WTC11 (cell line): ENCODE data around the gene NKAIN4. TPM values are rescaled to one million over a fixed set of nuclear protein-coding genes. Genes with fewer than 3 reads are reported as not detected.

Experiments used
- ATAC-seq: fragments of 200-7000 bp; cut with Tn5 transposase; 2 replicates; pipeline ENCODE4 v1.10.0; 2021; ENCODE audit warnings: mild to moderate bottlenecking, moderate library complexity
- CTCF ChIA-PET: fragments of 300-600 bp; sonication (Branson Sonifier 250); formaldehyde crosslinking; loops from one replicate; lab custom pipeline; 2021; ENCODE audit warnings: antibody characterized with exemption; lab: Charles Lee
- POLR2A ChIA-PET: fragments of 350-600 bp; sonication (Branson Sonifier 250); formaldehyde crosslinking; loops from one replicate; lab custom pipeline; 2021; ENCODE audit warnings: antibody characterized with exemption; lab: Charles Lee
- DNase-seq: peaks from one replicate; pipeline ENCODE4 v3.0.0; 2021; ENCODE audit warnings: low spot score
- H3K27ac Mint-ChIP-seq: 2 replicates; pipeline ENCODE4 v1.8.0; 2021; ENCODE audit warnings: mixed read lengths
- H3K27me3 Mint-ChIP-seq: 2 replicates; pipeline ENCODE4 v1.8.0; 2021; ENCODE audit warnings: low read depth, mild to moderate bottlenecking, moderate library complexity, mixed read lengths
- H3K36me3 Mint-ChIP-seq: 2 replicates; pipeline ENCODE4 v1.8.0; 2021; ENCODE audit warnings: mixed read lengths
- H3K4me1 Mint-ChIP-seq: 2 replicates; pipeline ENCODE4 v1.8.0; 2022; ENCODE audit warnings: mixed read lengths
- H3K4me3 Mint-ChIP-seq: 2 replicates; pipeline ENCODE4 v1.8.0; 2021; ENCODE audit warnings: mild to moderate bottlenecking, moderate library complexity, mixed read lengths
- H3K9me3 Mint-ChIP-seq: 2 replicates; pipeline ENCODE4 v1.8.0; 2021; ENCODE audit warnings: mixed read lengths
- AFF4 ChIP-seq: sonication (generic); formaldehyde crosslinking; IDR thresholded peaks from 2 replicates; pipeline ENCODE4 v1.8.1; 2023; ENCODE audit warnings: mild to moderate bottlenecking, missing genetic modification reagents, borderline replicate concordance
- E2F5 ChIP-seq: sonication (generic); formaldehyde crosslinking; IDR thresholded peaks from 2 replicates; pipeline ENCODE4 v1.8.1; 2022; ENCODE audit warnings: mild to moderate bottlenecking, moderate library complexity, missing genetic modification reagents
- FOXK1 ChIP-seq: sonication (generic); formaldehyde crosslinking; IDR thresholded peaks from 2 replicates; pipeline ENCODE4 v1.8.0; 2022; ENCODE audit warnings: mild to moderate bottlenecking, moderate library complexity, missing genetic modification reagents
- FOXP1 ChIP-seq: sonication (generic); formaldehyde crosslinking; IDR thresholded peaks from 2 replicates; pipeline ENCODE4 v1.8.0; 2022; ENCODE audit warnings: missing genetic modification reagents, mild to moderate bottlenecking, moderate library complexity, borderline replicate concordance
- GABPB1 ChIP-seq: sonication (generic); formaldehyde crosslinking; IDR thresholded peaks from 2 replicates; pipeline ENCODE4 v1.8.1; 2023; ENCODE audit warnings: mild to moderate bottlenecking, missing genetic modification reagents
- JAZF1 ChIP-seq: fragments of 250-450 bp; sonication (Bioruptor Pico); IDR thresholded peaks from 2 replicates; pipeline ENCODE4 v1.9.0; 2021; ENCODE audit warnings: moderate library complexity, mild to moderate bottlenecking, inconsistent platforms
- NFYB ChIP-seq: sonication (generic); formaldehyde crosslinking; conservative IDR thresholded peaks from 2 replicates; pipeline ENCODE4 v1.8.0; 2022; ENCODE audit warnings: low read depth, missing genetic modification reagents
- NR2C2 ChIP-seq: sonication (generic); formaldehyde crosslinking; IDR thresholded peaks from 2 replicates; pipeline ENCODE4 v1.8.0; 2022; ENCODE audit warnings: mild to moderate bottlenecking, missing genetic modification reagents
- ZMAT4 ChIP-seq: fragments of 250-450 bp; sonication (Bioruptor Pico); IDR thresholded peaks from 2 replicates; pipeline ENCODE4 v1.9.0; 2021; ENCODE audit warnings: mild to moderate bottlenecking
- ZNF138 ChIP-seq: sonication (generic); formaldehyde crosslinking; conservative IDR thresholded peaks from 2 replicates; pipeline ENCODE4 v1.8.1; 2022; ENCODE audit warnings: mild to moderate bottlenecking, moderate library complexity, missing genetic modification reagents
- ZNF263 ChIP-seq: sonication (generic); formaldehyde crosslinking; IDR thresholded peaks from 2 replicates; pipeline ENCODE4 v1.8.1; 2022; ENCODE audit warnings: low read depth, mild to moderate bottlenecking, moderate library complexity, missing genetic modification reagents
- ZNF423 ChIP-seq: fragments of 250-450 bp; sonication (Bioruptor Pico); IDR thresholded peaks from 2 replicates; pipeline ENCODE4 v2.1.2; 2022; ENCODE audit warnings: mild to moderate bottlenecking, moderate library complexity
- total RNA-seq: library from RNA; stranded (reverse); gene quantifications from 3 replicates; pipeline ENCODE4 v1.2.3, GENCODE V29; 2021

Gene NKAIN4
- total RNA-seq, 1 experiment from 2014 or later: 7.2 TPM

GRCh38 chr20:63261795-63262528, 7.7 kb upstream of the NKAIN4 start:
- ATAC-seq: no peak
- DNase-seq: no peak
- Mint-ChIP-seq H3K4me1 (peaks cover 6% of the 10 kb centered on the region), H3K27ac (no peak overlapping the region), H3K9me3 (no peaks in the 10 kb centered on the region), H3K27me3 (peaks cover 3% of the 10 kb centered on the region), H3K4me3 (no peak overlapping the region), H3K36me3 (no peaks in the 10 kb centered on the region)
- ChIA-PET POLR2A (no interaction called here), CTCF (interaction anchor here (1.5 kb wide), 1 partner anchor 10 kb away, joined by 5 read pairs; no protein-coding TSS in a partner anchor)
- no peak for TF ChIP-seq ZNF138 (CRISPR knock-in tag)
- TF ChIP-seq ZNF263 (CRISPR knock-in tag): 0 out of 2 replicates have a peak, but pooled peaks have one; percentile 19

- Mint-ChIP-seq H3K4me1 (peaks cover 10% of the 10 kb centered on the region), H3K9me3 (no peaks in the 10 kb centered on the region), H3K27ac (no peak overlapping the region), H3K36me3 (no peaks in the 10 kb centered on the region), H3K27me3 (peaks cover 10% of the 10 kb centered on the region), H3K4me3 (no peak overlapping the region)
- TF ChIP-seq NR2C2 (CRISPR knock-in tag) (no peak), ZNF423 (CRISPR knock-in tag) (no peak), NFYB (no peak)
- ATAC-seq (no peak; the same call in 1 of the 2 replicates), DNase-seq (no peak)
- ChIA-PET CTCF (interaction anchor here (0.8 to 1.5 kb wide), 4 partner anchors 9 to 37 kb away, joined by 4 to 5 read pairs (median 4); partner anchors contain the start of gene ARFGAP1), POLR2A (no interaction called here)
These were observed 7.0 kb upstream of the NKAIN4 start for GRCh38 chr20:63261060-63261794.

- ChIA-PET CTCF (interaction anchor here (0.8 to 2.0 kb wide), 6 partner anchors 8 to 121 kb away, joined by 4 to 6 read pairs (median 4); partner anchors contain the start of gene ARFGAP1), POLR2A (no interaction called here)
- ATAC-seq (no peak), DNase-seq (no peak)
- Mint-ChIP-seq H3K36me3 (no peaks in the 10 kb centered on the region), H3K9me3 (no peaks in the 10 kb centered on the region), H3K4me1 (peaks cover 15% of the 10 kb centered on the region), H3K27me3 (peaks cover 16% of the 10 kb centered on the region), H3K27ac (no peak overlapping the region), H3K4me3 (no peak overlapping the region)
- TF ChIP-seq FOXK1 (no peak), JAZF1 (CRISPR knock-in tag) (no peak), FOXP1 (CRISPR knock-in tag) (no peak)
These were observed 6.3 kb upstream of the NKAIN4 start for GRCh38 chr20:63260521-63260920.

GRCh38 chr20:63259734-63260460, 5.6 kb upstream of the NKAIN4 start:
- ChIA-PET POLR2A (no interaction called here), CTCF (interaction anchor here (0.6 to 2.6 kb wide), 6 partner anchors 13 to 121 kb away, joined by 3 to 14 read pairs (median 4); partner anchors contain the start of gene ARFGAP1)
- TF ChIP-seq GABPB1: no peak
- no peak for TF ChIP-seq AFF4 (CRISPR knock-in tag)
- TF ChIP-seq E2F5 (CRISPR knock-in tag): no peak
- no peak for TF ChIP-seq ZMAT4 (CRISPR knock-in tag)
- Mint-ChIP-seq H3K27me3 (peaks cover 22% of the 10 kb centered on the region), H3K27ac (no peak overlapping the region), H3K36me3 (no peaks in the 10 kb centered on the region), H3K4me3 (no peak overlapping the region), H3K4me1 (peaks cover 21% of the 10 kb centered on the region), H3K9me3 (no peaks in the 10 kb centered on the region)
- ATAC-seq: no peak
- no peak for DNase-seq
